Activated naive CD4-positive, alpha-beta T cell treated with anti-CD3 and anti-CD28 coated beads, Interleukin-2, amount 10 ng/mL, durations not matched to agents 7 days and 5 days (primary cell): Measurements from ENCODE around the gene NEDD8.

Experiments
- CTCF ChIA-PET: fragments of 350-600 bp; sonication (Branson Sonifier 250); formaldehyde crosslinking; loops from one replicate; lab custom pipeline; 2021; ENCODE audit warnings: antibody characterized with exemption; lab: Charles Lee
- DNase-seq: peaks from one replicate; pipeline ENCODE4 v3.0.0-alpha.2; 2020
- H3K27ac Mint-ChIP-seq: one replicate; pipeline ENCODE4 v1.8.0; 2021; ENCODE audit warnings: mild to moderate bottlenecking, moderate library complexity, mixed read lengths
- H3K27me3 Mint-ChIP-seq: one replicate; pipeline ENCODE4 v1.8.0; 2021; ENCODE audit warnings: mild to moderate bottlenecking, mixed read lengths
- H3K36me3 Mint-ChIP-seq: one replicate; pipeline ENCODE4 v1.8.0; 2021; ENCODE audit warnings: mixed read lengths
- H3K4me1 Mint-ChIP-seq: one replicate; pipeline ENCODE4 v1.8.0; 2021; ENCODE audit warnings: mixed read lengths
- H3K4me3 Mint-ChIP-seq: one replicate; pipeline ENCODE4 v1.8.0; 2021; ENCODE audit warnings: mild to moderate bottlenecking, moderate library complexity, mixed read lengths
- H3K9me3 Mint-ChIP-seq: one replicate; pipeline ENCODE4 v1.8.0; 2021; ENCODE audit warnings: mixed read lengths

Gene NEDD8

GRCh38 chr14:24186831-24187538, 45.2 kb downstream of the NEDD8 start:
- DNase-seq: no peak
- peak overlapping the region; percentile 33 for H3K27ac Mint-ChIP-seq
- H3K4me1 Mint-ChIP-seq: peaks cover 40% of the 10 kb centered on the region
- H3K4me3 Mint-ChIP-seq: peak overlapping the region; percentile 85
- H3K36me3 Mint-ChIP-seq: peaks cover 46% of the 10 kb centered on the region
- H3K9me3 Mint-ChIP-seq: no peaks in the 10 kb centered on the region
- no peaks in the 10 kb centered on the region for H3K27me3 Mint-ChIP-seq
- CTCF ChIA-PET: no interaction called here

- CTCF ChIA-PET: interaction anchor here (0.6 kb wide), 1 partner anchor 35 kb away, joined by 4 read pairs; no protein-coding TSS in a partner anchor
- H3K4me1 Mint-ChIP-seq: peaks cover 31% of the 10 kb centered on the region
- DNase-seq: no peak
- H3K27me3 Mint-ChIP-seq: no peaks in the 10 kb centered on the region
- no peak overlapping the region for H3K27ac Mint-ChIP-seq
- H3K36me3 Mint-ChIP-seq: peaks cover 41% of the 10 kb centered on the region
- H3K4me3 Mint-ChIP-seq: no peak overlapping the region
- no peaks in the 10 kb centered on the region for H3K9me3 Mint-ChIP-seq
Measured at GRCh38 chr14:24185741-24186140, 46.4 kb downstream of the NEDD8 start.

- Mint-ChIP-seq H3K4me1 (peaks cover 26% of the 10 kb centered on the region), H3K27ac (no peak overlapping the region), H3K36me3 (peaks cover 42% of the 10 kb centered on the region), H3K9me3 (no peaks in the 10 kb centered on the region), H3K27me3 (no peaks in the 10 kb centered on the region), H3K4me3 (no peak overlapping the region)
- CTCF ChIA-PET: interaction anchor here (0.6 kb wide), 1 partner anchor 34 kb away, joined by 4 read pairs; no protein-coding TSS in a partner anchor
- no peak for DNase-seq
Measured at GRCh38 chr14:24185026-24185425, 47.1 kb downstream of the NEDD8 start.

- Mint-ChIP-seq H3K27me3 (no peaks in the 10 kb centered on the region), H3K4me1 (peaks cover 21% of the 10 kb centered on the region), H3K36me3 (peaks cover 48% of the 10 kb centered on the region), H3K9me3 (no peaks in the 10 kb centered on the region), H3K27ac (no peak overlapping the region), H3K4me3 (no peak overlapping the region)
- CTCF ChIA-PET: no interaction called here
- DNase-seq: no peak
Measured at GRCh38 chr14:24184104-24184970, 47.8 kb downstream of the NEDD8 start.

- no peak for DNase-seq
- Mint-ChIP-seq H3K27me3 (no peaks in the 10 kb centered on the region), H3K4me1 (peaks cover 14% of the 10 kb centered on the region), H3K27ac (no peak overlapping the region), H3K4me3 (no peak overlapping the region), H3K9me3 (no peaks in the 10 kb centered on the region), H3K36me3 (peaks cover 55% of the 10 kb centered on the region)
- CTCF ChIA-PET: no interaction called here
Measured at GRCh38 chr14:24183014-24183481, 49.1 kb downstream of the NEDD8 start.

GRCh38 chr14:24182110-24182882, 49.9 kb downstream of the NEDD8 start:
- Mint-ChIP-seq H3K4me1 (peaks cover 7% of the 10 kb centered on the region), H3K36me3 (peaks cover 57% of the 10 kb centered on the region), H3K4me3 (no peak overlapping the region), H3K9me3 (no peaks in the 10 kb centered on the region), H3K27ac (peak overlapping the region; percentile 16), H3K27me3 (no peaks in the 10 kb centered on the region)
- CTCF ChIA-PET: no interaction called here
- no peak for DNase-seq

GRCh38 chr14:24181371-24182077, 50.6 kb downstream of the NEDD8 start:
- no peak for DNase-seq
- Mint-ChIP-seq H3K27me3 (no peaks in the 10 kb centered on the region), H3K9me3 (no peaks in the 10 kb centered on the region), H3K36me3 (peaks cover 57% of the 10 kb centered on the region), H3K4me3 (no peak overlapping the region), H3K27ac (peak overlapping the region; percentile 16), H3K4me1 (peaks cover 2% of the 10 kb centered on the region)
- CTCF ChIA-PET: interaction anchor here (1.0 kb wide), 1 partner anchor 19 kb away, joined by 3 read pairs; no protein-coding TSS in a partner anchor

GRCh38 chr14:24179961-24180796, 52.0 kb downstream of the NEDD8 start:
- H3K4me1 Mint-ChIP-seq: peaks cover 2% of the 10 kb centered on the region
- no peaks in the 10 kb centered on the region for H3K27me3 Mint-ChIP-seq
- H3K27ac Mint-ChIP-seq: peak overlapping the region; percentile 28
- no peaks in the 10 kb centered on the region for H3K9me3 Mint-ChIP-seq
- CTCF ChIA-PET: interaction anchor here (0.8 to 1.0 kb wide), 2 partner anchors 18 to 19 kb away, joined by 3 read pairs; partner anchors contain the start of gene IRF9
- H3K4me3 Mint-ChIP-seq: no peak overlapping the region
- H3K36me3 Mint-ChIP-seq: peaks cover 51% of the 10 kb centered on the region
- DNase-seq: no peak

GRCh38 chr14:24179294-24179960, 52.7 kb downstream of the NEDD8 start:
- H3K4me3 Mint-ChIP-seq: no peak overlapping the region
- H3K36me3 Mint-ChIP-seq: peaks cover 52% of the 10 kb centered on the region
- no peaks in the 10 kb centered on the region for H3K9me3 Mint-ChIP-seq
- peak overlapping the region; percentile 52 for H3K27ac Mint-ChIP-seq
- no peak for DNase-seq
- CTCF ChIA-PET: interaction anchor here (0.6 to 0.8 kb wide), 2 partner anchors 18 to 43 kb away, joined by 3 read pairs; partner anchors contain the start of genes IRF9 and PSME1
- H3K27me3 Mint-ChIP-seq: no peaks in the 10 kb centered on the region
- H3K4me1 Mint-ChIP-seq: peaks cover 6% of the 10 kb centered on the region

- Mint-ChIP-seq H3K27ac (no peak overlapping the region), H3K9me3 (no peaks in the 10 kb centered on the region), H3K36me3 (peaks cover 54% of the 10 kb centered on the region), H3K27me3 (no peaks in the 10 kb centered on the region), H3K4me3 (no peak overlapping the region), H3K4me1 (peaks cover 7% of the 10 kb centered on the region)
- CTCF ChIA-PET: no interaction called here
- DNase-seq: no peak
Measured at GRCh38 chr14:24178399-24179178, 53.6 kb downstream of the NEDD8 start.

- H3K9me3 Mint-ChIP-seq: no peaks in the 10 kb centered on the region
- CTCF ChIA-PET: no interaction called here
- H3K27me3 Mint-ChIP-seq: no peaks in the 10 kb centered on the region
- no peak overlapping the region for H3K27ac Mint-ChIP-seq
- DNase-seq: no peak
- H3K4me3 Mint-ChIP-seq: no peak overlapping the region
- H3K36me3 Mint-ChIP-seq: peaks cover 57% of the 10 kb centered on the region
- peaks cover 11% of the 10 kb centered on the region for H3K4me1 Mint-ChIP-seq
Measured at GRCh38 chr14:24177891-24178290, 54.3 kb downstream of the NEDD8 start.
